ENCODE measurements around the gene C20orf96.
"Not testable (repeated sequence)": the region's sequence is repeated elsewhere in the genome, so short reads cannot be mapped to it uniquely, and the experiment has no call there.

Gene C20orf96

DNA sequence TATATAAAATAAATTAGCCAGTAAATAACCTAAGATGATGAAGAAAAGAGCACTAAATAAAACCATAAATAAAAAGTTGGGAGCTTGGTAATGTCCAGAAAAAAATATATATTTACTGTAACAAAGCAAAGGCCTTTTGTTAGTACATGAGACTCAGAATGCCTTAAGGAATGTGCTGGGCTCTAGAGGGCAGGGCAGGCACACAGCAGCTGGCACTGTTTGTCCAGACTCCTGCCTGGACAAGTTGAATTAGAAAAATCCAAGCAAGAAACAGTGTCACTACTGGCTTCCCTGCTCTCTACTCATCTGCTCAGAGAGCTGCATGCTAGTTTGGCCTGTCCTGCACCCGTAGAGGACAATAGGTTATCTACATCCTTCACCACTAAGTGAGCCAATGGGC is 54.7 kb downstream of the C20orf96 start:
- DNase-seq (ENCODE audit: low spot score) = peak; percentile 43

DNA sequence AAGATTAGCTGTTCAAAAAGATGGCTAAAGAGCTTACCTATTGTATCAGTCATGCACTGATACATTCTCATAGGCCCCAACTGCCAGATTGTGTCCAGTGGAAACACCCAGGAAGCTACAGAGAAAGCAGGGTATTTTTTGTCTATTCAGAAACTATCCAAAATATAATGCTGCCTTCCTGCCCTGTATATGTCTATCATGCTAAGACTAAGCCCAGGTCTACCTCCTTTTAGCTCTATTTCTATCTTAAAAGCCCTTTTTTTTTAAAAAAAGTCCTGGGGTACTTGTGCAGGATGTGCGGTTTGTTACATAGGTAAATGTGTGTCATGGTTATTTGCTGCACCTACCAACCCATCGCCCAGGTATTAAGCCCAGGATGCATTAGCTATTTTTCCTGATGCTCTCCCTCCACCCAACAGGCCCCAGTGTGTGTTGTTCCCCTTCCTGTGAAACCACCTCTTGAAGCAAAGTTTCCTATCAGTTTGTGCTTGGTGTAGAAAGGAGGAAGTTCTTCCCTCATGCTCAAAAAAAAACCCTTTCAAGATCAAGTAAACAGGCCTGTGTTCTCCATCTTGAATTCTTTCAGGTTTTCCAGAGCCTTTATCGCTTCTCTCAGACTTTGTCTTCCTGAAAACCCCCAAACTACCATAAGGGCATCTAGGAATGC is 63.0 kb downstream of the C20orf96 start:
- no peak for DNase-seq (ENCODE audit: low spot score)

- no peak for DNase-seq (ENCODE audit: low spot score)
These were observed 63.6 kb downstream of the C20orf96 start, which contains the start of gene DEFB129 for GRCh38 chr20:226958-227357. DEFB129 (plus strand) TSS chr20:227258; CDS start chr20:227289, 31 bp downstream.

GRCh38 chr20:225879-226278 is 64.7 kb downstream of the C20orf96 start:
- DNase-seq (ENCODE audit: low spot score) = not testable (repeated sequence)

- no peak for DNase-seq (ENCODE audit: low spot score)
These were observed 69.2 kb downstream of the C20orf96 start for GRCh38 chr20:221258-221830.

Data from GM03348 (cell line).